Measurements from ENCODE around the gene TIAM2.

- TF ChIP-seq POLR2A (IDR thresholded peaks at IDR 0.05), result no peak
- no peak for TF ChIP-seq POLR2AphosphoS5 (IDR thresholded peaks at IDR 0.05)
- TF ChIP-seq CTCF (IDR thresholded peaks at IDR 0.05), result no peak
Observed at GRCh38 chr6:155235087-155235486, 240.0 kb downstream of the TIAM2 start.

Data from sigmoid colon (tissue), 4 donors.